GM18511 (cell line): ENCODE results near the gene CACNG1.
"Not testable (repeated sequence)": the region's sequence is repeated elsewhere in the genome, so short reads cannot be mapped to it uniquely, and the experiment has no call there.

Experiments
- ATAC-seq: cut with Tn5 transposase; IDR thresholded peaks from one replicate; pipeline ENCODE4 v1.9.1; 2021; ENCODE audit warnings: mild to moderate bottlenecking, moderate library complexity; ENCODE audit not compliant: unreplicated experiment

CACNG1 gene

DNA sequence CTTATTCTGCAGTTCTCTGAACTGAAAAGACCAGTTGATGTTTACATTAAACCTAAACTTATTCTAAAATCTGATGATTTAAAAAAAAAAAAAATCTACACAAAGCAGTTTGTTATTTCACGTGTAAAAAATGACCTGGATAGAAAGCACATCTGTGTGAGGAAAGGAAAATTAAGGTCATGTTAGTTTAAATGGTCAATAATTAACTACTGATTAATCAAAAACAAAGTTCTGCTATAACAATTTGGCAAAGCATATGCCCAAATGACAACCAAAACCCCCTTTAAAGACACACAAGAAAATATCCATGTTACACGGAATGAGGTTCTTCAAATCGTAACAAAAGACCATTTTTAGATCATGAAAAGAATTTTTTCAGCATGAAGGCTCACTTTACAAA, 30.4 kb downstream of the CACNG1 start:
- ATAC-seq: no peak

DNA sequence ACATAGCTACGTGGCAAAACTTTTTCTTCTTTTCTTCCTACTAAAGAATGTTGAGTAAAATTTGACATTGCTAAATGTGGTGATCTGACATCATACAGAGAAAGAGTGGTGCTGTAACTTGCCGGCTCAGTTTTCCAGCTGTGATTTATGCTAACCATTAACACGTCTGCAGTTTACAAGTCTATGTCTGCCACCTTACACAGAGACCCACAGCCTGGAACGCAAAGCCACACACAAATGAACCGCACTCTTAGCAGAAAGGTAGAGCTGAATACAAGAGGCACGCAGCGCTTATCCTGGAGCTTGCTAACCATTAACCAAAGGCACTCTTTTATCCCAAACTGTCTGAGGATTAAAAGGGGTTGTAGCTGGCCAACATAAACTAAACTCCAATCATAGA, 31.9 kb downstream of the CACNG1 start:
- ATAC-seq: no peak

DNA sequence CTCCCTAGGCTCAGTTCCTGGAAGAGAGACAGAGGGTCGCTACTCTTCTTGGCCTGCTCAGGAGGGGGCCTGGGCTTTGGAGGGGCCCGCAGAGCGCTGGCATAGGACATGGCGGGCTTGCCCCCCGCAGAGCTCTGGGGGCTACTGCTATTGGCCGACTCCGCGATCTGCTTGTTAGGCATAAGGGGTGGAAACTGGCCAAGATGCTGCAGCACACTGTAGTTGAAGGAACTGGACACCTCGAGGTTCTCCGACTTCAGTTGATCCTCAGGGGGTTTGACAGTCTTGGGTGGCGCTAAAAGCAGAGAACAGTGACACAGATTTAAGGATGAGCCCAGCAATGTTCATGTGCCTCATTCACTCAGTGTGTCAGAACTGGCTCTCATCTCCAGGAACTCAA, 33.9 kb downstream of the CACNG1 start:
- ATAC-seq: no peak

DNA sequence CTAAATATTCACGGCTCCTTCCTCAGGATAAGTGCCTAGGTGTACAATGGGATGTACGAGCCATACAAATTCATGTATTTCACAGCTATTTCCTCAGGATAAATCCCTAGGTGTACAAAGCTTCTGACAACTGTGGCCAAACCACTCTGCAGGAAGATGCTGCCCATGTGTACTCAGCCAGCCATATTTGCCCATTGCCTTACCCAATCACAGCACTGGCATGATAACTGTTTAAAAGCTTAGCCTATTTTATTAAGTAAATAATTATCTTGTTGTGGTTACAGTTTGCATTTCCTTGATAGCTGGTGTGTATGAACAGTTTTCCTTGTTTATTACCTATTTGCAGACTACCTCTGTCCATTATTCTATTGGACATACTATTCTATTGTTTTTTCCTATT, 35.1 kb downstream of the CACNG1 start:
- ATAC-seq: no peak

DNA sequence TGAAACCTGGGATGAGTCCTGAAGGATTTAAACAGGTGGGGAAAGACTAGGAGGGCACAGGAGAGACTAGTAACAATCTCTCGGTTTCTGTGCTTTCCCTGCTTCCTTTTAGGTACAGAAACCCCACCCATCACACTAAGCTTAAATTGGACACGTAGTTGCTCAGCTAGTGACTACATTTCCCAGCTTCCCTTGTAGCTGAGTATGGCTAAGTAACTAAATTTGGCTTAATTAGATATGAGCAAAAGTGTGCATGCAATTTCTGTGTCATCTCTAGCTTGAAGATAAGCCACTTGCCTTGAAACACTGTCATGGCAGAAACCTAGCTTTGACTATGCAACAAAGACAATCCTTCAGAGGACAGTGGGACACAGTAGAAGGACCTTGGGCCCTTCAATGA, 36.5 kb downstream of the CACNG1 start:
- no peak for ATAC-seq

DNA sequence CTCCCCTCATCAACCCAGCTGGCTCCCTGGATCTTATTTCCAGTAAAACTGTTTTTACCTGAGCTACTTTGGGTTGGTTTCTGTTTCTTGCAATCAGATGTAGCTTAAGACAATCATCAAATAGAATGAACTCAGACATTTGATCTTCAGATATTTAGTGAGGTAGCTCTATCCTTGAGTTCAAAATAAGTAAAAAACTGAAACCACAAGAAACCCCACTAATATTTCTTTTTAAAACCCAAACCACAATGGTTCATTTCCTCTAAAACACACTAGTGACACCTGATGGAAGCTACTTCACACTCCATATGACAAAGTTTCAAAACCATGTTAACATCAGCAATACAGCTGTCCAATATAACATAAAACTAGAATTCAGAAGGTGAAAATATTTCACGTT, 37.8 kb downstream of the CACNG1 start:
- peak; percentile 77 for ATAC-seq

DNA sequence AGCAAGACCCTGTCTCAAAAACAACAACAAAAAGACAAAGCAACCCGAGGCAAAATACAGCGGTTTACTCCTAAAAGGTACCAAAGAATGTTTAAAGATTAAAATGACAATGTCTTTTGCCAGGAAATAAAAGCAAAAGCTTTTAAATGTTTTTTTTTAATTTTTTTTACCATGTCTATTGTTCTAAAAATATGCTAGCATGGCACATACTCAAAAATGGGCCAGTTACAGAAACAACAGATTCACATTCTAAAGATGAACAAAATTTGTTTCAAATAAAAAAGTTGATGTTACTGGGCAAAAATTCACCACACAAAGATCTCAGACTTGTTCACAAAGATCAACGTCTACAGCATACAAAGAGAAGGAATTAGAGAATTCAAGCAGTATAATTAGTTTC, 41.1 kb downstream of the CACNG1 start:
- ATAC-seq: no peak

DNA sequence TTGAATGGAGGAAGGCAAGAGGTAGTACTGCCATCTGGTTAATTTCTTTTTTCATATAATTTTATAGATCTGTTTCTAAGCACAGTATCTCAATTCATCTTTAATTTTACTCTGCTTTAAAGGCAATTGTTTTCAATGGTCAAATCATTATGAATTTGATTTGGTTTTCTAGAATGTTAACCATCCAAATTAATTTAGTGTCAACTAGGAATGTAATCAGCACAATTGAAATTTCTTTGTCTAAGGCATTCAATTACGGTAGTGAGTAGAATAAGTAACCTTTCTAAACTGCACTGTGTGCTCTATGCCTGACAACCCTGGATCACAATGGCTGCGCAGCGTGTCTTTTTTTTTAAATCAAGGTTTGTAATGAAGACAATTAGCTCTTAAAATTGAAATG, 44.3 kb downstream of the CACNG1 start:
- ATAC-seq: no peak

DNA sequence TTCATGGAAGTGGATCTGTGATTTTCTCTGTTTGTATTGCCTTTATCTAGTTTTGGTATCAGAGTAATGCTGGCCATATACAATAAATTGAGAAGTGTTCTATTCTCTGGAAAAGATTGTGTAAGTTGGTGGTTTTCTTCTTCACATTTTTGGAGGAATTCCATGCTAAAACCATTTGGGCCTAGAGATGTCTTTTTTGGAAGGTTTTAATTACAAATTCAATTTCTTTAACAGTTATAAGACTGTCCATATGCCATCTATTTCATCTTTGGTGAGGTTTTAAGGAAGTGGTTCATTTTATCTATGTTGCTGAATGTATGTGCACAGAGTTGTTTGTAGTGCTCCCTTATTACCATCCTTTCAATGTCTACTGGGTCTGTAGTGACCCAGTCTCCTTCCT, 46.0 kb downstream of the CACNG1 start:
- ATAC-seq: no peak

GRCh38 chr17:67092291-67092690, 47.9 kb downstream of the CACNG1 start:
- no peak for ATAC-seq

- not testable (repeated sequence) for ATAC-seq
These were observed 48.4 kb downstream of the CACNG1 start for GRCh38 chr17:67092710-67093109.

DNA sequence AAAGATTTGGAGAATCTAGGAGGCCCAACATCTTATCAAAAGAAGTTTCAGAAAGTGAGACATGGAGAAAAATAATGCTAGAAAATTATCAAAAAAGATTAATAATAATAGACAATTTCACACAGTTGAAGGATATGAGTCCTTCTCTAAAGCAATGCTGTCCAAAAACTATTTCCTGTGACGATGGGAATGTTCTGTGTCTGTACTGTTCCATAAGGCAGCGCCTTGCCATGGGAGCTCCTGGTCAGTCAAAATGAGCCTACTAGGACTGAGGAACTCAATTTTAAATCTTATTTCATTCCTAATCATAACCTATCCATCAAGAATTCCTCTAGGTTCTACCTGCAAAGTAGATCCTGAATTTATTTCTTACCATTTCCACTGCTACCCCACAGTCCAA, 49.0 kb downstream of the CACNG1 start:
- no peak for ATAC-seq

GRCh38 chr17:67095291-67095690, 50.9 kb downstream of the CACNG1 start:
- ATAC-seq: not testable (repeated sequence)

DNA sequence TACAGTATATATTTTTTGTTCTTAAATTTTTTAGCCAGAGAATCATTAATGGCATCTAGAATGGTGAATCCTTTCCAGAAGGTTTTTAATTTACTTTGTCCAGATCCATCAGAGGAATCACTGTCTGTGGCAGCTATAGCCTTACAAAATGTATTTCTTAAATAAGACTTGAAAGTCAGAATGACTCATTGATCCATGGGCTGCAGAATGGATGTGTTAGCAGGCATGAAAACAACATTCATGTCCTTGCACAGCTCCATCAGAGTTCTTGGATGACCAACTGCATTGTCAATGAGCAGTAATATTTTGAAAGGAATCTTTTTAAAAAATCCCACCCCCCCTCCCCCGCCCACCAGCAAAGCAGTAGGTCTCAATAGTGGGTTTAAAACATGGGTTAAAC, 51.4 kb downstream of the CACNG1 start:
- no peak for ATAC-seq

DNA sequence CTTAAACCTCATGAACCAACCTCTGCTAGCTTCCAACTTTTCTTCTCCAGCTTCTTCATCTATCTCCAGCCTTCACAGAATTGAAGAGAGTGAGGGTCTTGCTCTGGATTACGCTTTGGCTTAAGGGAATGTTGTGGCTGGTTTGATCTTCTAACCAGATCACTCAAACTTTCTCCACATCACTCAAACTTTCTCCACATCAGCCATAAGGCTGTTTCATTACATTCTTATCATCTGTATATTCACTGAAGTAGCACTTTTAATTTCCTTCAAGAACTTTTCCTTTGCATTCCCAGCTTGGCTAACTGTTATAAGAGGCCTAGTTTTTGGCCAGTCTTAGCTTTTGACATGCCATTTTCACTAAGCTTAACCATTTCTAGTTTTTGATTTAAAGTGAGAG, 52.3 kb downstream of the CACNG1 start:
- ATAC-seq: no peak

- ATAC-seq: no peak
These were observed 53.7 kb downstream of the CACNG1 start for GRCh38 chr17:67098006-67098405.

DNA sequence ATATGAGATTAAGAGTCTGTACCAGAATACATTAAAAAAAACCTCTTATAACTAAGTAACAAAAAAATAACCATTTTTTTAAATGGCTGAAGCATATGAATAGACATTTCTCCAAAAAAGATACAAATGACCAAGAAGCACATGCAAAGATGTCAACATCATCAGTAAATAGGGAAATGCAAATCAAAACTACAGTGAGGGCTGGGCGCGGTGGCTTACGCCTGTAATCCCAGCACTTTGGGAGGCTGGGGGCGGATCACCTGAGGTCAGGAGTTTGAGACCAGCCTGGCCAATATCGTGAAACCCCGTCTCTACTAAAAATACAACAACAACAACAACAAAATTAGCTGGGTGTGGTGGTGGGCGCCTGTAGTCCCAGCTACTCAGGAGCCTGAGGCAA, 60.3 kb downstream of the CACNG1 start:
- not testable (repeated sequence) for ATAC-seq

GRCh38 chr17:67105213-67105612, 60.9 kb downstream of the CACNG1 start:
- ATAC-seq: no peak
